GM12892 (cell line): ENCODE results near the gene RFX8.

Experiments
- POLR2A ChIP-seq: IDR thresholded peaks from 2 replicates; pipeline ENCODE4 v1.6.1; 2011; ENCODE audit warnings: low read depth, low read length, control low read depth
- POLR2AphosphoS5 ChIP-seq: IDR thresholded peaks from 2 replicates; pipeline ENCODE4 v1.6.1; 2011; ENCODE audit warnings: low read depth, low read length, control low read depth
- TAF1 ChIP-seq: IDR thresholded peaks from 2 replicates; pipeline ENCODE4 v1.6.1; 2011; ENCODE audit warnings: low read depth, mild to moderate bottlenecking, control low read depth, low read length, borderline replicate concordance

DNA sequence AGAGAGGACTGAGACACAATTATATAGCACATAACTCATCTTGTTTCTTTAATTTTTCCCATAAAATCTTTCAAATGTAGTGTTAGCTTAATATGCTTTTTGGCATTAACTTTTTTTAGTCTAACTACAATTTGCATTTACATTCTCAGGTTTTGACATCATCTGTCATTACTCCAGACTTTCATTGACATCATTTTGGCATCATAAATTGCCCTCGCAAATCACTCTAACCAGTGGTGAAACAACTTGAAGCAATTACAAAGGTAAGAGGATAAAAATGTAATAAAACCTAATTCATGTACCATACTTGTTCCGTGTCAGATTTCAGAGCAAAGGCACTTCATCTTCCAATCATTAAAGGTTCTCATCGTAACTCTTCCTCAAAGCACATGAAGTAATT, 41.4 kb downstream of the RFX8 start:
- no peak for TF ChIP-seq POLR2A
- no peak for TF ChIP-seq POLR2AphosphoS5
- TF ChIP-seq TAF1: no peak
